WERI-Rb-1 (cell line): Measurements from ENCODE around the gene SOX5.

Experiments
- DNase-seq: peaks from one replicate; pipeline ENCODE4 v3.0.0-alpha.2; 2020
- H3K27ac ChIP-seq: fragments of 250-450 bp; sonication (Bioruptor Pico); 2 replicates; pipeline ENCODE4 v1.5.1; 2020; ENCODE audit warnings: mild to moderate bottlenecking, moderate library complexity
- H3K27me3 ChIP-seq: fragments of 250-450 bp; sonication (Bioruptor Pico); 2 replicates; pipeline ENCODE4 v1.5.1; 2021; ENCODE audit warnings: mild to moderate bottlenecking, low read depth, moderate library complexity; ENCODE audit not compliant: insufficient read depth, severe bottlenecking
- H3K36me3 ChIP-seq: fragments of 250-450 bp; sonication (Bioruptor Pico); 2 replicates; pipeline ENCODE4 v1.5.1; 2020; ENCODE audit warnings: mild to moderate bottlenecking, moderate library complexity
- H3K4me3 ChIP-seq: 2 replicates; pipeline ENCODE4 v1.5.1; 2011; ENCODE audit warnings: low read depth, mild to moderate bottlenecking, control low read depth, low read length
- H3K9me3 ChIP-seq: fragments of 250-450 bp; sonication (Bioruptor Pico); 2 replicates; pipeline ENCODE4 v1.5.1; 2021; ENCODE audit warnings: mild to moderate bottlenecking, moderate library complexity; ENCODE audit not compliant: severe bottlenecking
- CTCF ChIP-seq: IDR thresholded peaks from 2 replicates; pipeline ENCODE4 v1.5.1; 2011; ENCODE audit warnings: low read depth, mild to moderate bottlenecking, control low read depth, inconsistent platforms, low read length

Gene SOX5

DNA sequence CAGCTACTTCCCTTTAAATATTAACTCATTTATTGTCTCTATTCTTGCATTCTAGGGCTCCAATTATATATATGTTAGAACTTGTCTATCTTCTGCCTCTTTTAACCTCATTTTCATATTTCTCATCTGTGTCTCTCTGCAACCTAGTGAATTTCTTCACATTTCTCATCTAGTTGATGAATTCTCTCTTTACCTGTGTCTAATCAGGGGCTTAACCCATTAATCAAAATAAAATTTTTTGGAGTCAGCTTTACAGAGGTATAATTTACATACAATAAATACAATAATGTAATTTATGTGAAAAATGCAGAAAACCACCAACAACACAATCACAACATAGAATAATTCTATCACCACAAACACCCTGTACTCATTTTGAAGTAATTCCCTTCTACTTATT is 255.2 kb downstream of the SOX5 start:
- Histone ChIP-seq H3K27me3 (no peaks in the 10 kb centered on the region), H3K4me3 (no peak overlapping the region), H3K27ac (no peak overlapping the region), H3K36me3 (no peaks in the 10 kb centered on the region), H3K9me3 (peaks cover 10% of the 10 kb centered on the region)
- no peak for TF ChIP-seq CTCF
- no peak for DNase-seq

- Histone ChIP-seq H3K27ac (peak overlapping the region; percentile 55), H3K9me3 (no peaks in the 10 kb centered on the region), H3K4me3 (no peak overlapping the region), H3K36me3 (no peaks in the 10 kb centered on the region), H3K27me3 (no peaks in the 10 kb centered on the region)
- DNase-seq, result no peak
- no peak for TF ChIP-seq CTCF
These were observed 261.5 kb downstream of the SOX5 start for GRCh38 chr12:23687947-23688346.

DNA sequence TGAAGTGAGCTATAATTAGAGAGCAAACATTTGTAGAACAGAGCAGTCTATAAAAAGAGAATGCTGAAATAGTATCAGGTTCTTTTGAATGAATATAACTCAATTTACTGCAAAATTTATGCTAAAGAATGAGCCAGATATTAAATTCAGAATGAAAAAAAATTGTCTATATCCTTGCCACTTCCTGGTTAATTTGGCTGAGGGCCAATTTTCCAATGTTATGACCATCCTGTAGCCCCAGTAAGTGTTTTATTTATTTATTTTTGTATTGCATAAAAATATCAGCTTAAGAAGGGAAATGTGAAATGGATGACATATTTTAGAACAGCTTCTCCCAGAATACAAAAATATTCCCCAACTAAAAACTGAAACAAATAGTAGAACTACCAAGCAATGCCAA is 263.4 kb downstream of the SOX5 start:
- no peak overlapping the region for H3K4me3 ChIP-seq
- no peak for TF ChIP-seq CTCF
- no peaks in the 10 kb centered on the region for H3K27me3 ChIP-seq
- no peak for DNase-seq
- H3K9me3 ChIP-seq, result peaks cover 3% of the 10 kb centered on the region
- H3K36me3 ChIP-seq, result no peaks in the 10 kb centered on the region
- H3K27ac ChIP-seq, result no peak overlapping the region

- H3K4me3 ChIP-seq, result no peak overlapping the region
- no peak overlapping the region for H3K27ac ChIP-seq
- peaks cover 5% of the 10 kb centered on the region for H3K9me3 ChIP-seq
- no peaks in the 10 kb centered on the region for H3K36me3 ChIP-seq
- TF ChIP-seq CTCF, result no peak
- DNase-seq, result no peak
- H3K27me3 ChIP-seq, result no peaks in the 10 kb centered on the region
These were observed 265.3 kb downstream of the SOX5 start for GRCh38 chr12:23684121-23684520.

- no peak overlapping the region for H3K4me3 ChIP-seq
- no peak for DNase-seq
- no peaks in the 10 kb centered on the region for H3K27me3 ChIP-seq
- TF ChIP-seq CTCF, result no peak
- peaks cover 5% of the 10 kb centered on the region for H3K9me3 ChIP-seq
- no peaks in the 10 kb centered on the region for H3K36me3 ChIP-seq
- no peak overlapping the region for H3K27ac ChIP-seq
These were observed 268.2 kb downstream of the SOX5 start for GRCh38 chr12:23681237-23681636.

DNA sequence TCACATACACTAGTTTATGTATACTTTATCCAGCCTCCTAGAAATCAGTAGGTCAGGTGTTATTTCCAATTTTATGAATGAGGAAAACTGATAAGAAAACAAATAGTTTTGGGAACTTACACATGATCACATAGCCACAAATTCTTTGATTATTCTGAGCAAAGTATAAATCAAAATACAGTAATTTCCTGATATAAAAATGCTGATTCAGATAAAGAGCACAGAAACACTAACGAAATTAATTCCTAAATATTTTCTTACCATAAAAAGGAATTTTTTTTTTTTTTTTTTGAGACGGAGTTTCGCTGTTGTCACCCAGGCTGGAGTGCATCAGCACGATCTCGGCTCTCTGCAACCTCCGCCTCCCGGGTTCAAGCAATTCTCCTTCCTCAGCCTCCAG is 275.4 kb downstream of the SOX5 start:
- H3K36me3 ChIP-seq, result no peaks in the 10 kb centered on the region
- no peaks in the 10 kb centered on the region for H3K27me3 ChIP-seq
- DNase-seq, result no peak
- H3K4me3 ChIP-seq, result no peak overlapping the region
- H3K9me3 ChIP-seq, result no peaks in the 10 kb centered on the region
- TF ChIP-seq CTCF, result no peak
- no peak overlapping the region for H3K27ac ChIP-seq
